SKM-1 treated with dmso at 0.1 percent for 144 hours (cell line): ENCODE results near the gene INSM1.

Experiments used
- DNase-seq: peaks from one replicate; lab custom pipeline; 2025; ENCODE audit not compliant: unreplicated experiment; lab: John Stamatoyannopoulos, UW

The INSM1 gene

DNA sequence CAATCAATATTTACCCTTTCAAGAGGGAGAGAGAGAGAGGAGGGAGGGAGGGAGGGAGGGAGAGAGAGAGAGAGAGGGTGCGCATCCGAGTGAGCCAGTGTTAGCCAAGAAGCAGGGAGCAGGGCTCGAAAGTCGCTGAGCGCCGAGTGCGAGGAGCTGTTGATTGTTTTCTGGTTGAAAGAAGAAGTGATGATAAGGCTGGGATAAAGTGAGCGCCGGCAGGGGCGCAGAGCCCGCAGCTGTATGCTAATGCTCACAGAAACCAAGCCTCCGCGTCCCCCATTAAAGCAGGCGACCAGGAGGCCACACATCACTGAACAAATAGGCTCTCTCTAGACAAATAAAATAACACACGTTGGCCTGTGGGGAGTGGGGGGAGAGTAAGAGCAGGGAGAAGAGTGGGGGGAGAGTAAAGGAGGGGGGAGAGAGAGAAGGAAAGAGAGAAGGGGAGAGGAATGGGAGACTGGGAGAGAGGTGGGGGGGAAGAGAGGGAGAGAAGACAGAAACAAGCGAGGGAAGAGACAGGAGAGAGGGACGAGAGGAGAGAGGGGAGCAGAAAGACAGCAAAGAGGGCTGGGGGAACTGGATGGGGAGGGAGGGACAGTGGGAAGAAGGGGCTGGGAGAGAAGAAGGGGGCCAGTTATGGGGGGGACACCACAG is 5.0 kb upstream of the INSM1 start:
- DNase-seq: no peak

- no peak for DNase-seq
Observed at GRCh38 chr20:20363434-20363798, 4.5 kb upstream of the INSM1 start.

DNA sequence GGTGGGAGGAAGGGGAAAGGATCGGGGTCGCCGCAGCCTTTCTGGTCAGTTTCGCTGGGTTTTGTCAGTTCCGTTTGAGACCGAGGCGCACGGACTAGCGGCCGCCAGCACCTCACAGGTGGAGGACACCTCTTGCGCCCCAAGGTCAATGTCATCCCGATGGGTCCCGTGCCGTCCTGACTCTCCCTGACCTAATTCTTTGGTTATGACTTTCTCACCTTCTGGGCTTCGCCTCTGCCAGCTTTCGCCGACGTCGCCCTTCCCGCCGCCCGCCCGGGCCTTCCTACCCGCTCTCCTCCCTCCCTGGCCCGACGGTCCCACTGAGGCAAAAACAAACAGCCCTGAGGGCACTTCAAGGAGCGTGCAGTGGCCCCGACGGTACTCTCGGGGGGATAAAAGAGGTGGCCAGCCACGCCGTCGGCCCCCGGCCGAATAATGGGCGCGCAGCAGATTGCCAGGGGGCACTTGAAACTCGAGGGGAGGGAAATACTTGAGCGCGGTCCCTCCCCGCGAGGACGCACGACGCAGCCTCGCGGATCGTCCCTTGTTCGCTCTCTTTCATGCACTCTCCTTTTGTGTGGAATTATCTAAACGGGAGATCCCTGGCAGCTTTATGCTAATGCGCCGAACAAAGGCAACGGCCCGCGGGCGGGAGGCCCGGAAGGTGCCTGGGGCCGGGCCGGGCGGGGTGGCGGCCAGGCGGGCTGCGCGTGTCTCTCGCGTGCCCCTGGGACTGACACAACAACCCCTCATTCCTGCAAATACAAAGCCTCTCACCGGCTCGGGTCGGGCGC is 3.9 kb upstream of the INSM1 start:
- no peak for DNase-seq

DNA sequence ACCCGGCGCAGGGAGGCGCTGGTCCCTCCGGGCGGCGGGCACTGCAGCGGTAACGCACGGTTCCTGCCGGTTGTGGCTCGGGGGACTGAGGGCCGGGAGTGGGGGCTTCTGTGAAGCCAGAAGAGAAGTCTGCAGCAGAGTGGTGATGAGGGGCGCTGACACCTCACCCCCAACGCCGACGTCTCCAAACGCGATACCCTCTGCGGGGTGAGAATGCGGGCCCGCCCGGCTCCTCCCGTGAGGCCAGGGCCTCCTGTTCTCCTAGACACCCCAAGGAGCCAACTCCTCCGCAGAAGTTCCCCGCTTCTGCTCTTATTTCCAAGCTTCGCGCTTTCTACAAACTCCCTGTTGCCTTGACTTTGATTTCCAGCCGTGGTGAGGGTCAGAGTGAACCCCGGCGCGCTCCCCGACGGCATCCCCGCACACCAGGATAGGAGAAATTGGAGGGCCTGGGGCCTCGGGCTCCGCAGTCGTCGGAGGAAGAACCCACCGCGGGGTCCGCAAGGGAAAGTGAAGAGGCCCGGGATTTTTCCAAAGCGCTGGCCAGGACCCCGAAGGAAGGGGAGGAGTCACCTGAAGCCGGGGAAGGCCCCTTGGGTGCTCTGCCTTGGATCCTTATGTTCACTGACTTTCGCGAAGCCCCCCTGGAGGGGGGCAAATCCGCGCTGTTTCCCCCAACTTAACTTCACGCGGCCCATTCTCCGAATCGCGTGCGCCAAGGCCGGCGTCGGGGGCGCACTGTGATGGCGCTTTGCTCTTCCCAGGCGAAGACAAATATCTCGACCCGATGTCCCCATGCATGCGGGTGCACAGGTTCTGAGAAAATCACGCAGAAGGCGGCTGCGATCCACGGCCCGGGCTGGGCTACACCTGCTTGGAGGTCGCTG is 3.1 kb upstream of the INSM1 start:
- DNase-seq: no peak

GRCh38 chr20:20365480-20366161 is 2.3 kb upstream of the INSM1 start:
- no peak for DNase-seq

GRCh38 chr20:20366551-20366875 is 1.4 kb upstream of the INSM1 start:
- DNase-seq: no peak

DNA sequence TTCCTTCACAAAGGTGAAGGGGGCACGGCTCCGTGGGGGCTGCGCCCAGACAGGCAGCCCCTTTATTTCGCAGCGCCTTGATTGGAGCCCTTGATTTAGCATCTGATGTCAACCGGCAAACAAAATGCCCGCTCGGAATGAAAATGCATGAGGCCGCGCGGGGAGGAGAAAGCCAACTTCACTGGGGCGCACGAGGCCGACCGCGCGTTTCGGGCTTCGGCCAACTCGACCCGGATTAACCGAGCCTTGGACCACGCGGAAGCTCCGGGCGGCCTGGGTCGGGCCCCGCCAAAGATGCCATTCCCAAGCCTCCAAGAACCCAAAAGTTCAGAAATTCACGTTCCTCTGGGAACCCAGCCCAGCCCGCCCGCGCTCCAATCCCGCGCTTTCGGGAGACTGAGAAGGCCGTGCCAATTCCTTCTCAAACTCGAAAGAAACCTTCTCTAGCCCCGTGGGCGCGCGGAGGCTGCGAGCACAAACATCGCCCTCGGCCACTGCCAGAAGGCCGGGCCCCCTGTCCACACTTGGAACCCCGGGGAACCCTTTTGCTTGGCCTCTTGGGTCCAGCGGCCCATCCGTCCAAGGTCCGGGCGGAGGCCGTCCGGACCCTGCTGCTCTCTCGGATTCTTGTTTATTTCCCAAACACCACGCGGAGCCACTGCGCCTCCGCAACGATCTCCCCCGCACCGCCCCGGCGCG is 879 bp upstream of the INSM1 start:
- no peak for DNase-seq

DNA sequence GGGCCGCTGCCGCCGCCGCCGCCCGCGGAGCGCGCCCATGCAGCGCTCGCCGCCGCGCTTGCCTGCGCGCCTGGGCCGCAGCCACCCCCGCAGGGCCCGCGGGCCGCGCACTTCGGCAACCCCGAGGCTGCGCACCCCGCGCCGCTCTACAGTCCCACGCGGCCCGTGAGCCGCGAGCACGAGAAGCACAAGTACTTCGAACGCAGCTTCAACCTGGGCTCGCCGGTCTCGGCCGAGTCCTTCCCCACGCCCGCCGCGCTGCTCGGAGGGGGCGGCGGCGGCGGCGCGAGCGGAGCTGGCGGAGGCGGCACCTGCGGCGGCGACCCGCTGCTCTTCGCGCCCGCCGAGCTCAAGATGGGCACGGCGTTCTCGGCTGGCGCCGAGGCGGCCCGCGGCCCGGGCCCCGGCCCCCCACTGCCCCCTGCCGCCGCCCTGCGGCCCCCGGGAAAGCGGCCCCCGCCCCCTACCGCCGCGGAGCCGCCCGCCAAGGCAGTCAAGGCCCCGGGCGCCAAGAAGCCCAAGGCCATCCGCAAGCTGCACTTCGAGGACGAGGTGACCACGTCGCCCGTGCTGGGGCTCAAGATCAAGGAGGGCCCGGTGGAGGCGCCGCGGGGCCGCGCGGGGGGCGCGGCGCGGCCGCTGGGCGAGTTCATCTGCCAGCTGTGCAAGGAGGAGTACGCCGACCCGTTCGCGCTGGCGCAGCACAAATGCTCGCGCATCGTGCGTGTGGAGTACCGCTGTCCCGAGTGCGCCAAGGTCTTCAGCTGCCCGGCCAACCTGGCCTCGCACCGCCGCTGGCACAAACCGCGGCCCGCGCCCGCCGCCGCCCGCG is 730 bp downstream of the INSM1 start:
- DNase-seq: no peak

DNA sequence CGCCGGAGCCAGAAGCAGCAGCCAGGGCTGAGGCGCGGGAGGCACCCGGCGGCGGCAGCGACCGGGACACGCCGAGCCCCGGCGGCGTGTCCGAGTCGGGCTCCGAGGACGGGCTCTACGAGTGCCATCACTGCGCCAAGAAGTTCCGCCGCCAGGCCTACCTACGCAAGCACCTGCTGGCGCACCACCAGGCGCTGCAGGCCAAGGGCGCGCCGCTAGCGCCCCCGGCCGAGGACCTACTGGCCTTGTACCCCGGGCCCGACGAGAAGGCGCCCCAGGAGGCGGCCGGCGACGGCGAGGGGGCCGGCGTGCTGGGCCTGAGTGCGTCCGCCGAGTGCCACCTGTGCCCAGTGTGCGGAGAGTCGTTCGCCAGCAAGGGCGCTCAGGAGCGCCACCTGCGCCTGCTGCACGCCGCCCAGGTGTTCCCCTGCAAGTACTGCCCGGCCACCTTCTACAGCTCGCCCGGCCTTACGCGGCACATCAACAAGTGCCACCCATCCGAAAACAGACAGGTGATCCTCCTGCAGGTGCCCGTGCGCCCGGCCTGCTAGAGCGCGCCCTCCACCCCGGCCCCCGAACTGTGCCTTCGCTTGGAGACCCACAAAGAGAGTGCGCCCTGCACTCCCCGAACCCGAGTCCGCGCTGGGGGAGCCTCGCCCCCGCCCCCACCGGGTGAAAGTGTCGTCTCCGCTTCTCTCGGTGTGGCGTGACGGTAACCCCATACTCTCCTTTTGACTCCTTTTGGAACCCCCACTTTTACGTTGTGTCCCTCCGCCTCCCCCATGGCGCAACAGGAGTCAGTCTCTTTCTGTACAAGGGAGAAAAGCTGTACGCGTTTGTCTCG is 1.6 kb downstream of the INSM1 start:
- no peak for DNase-seq

GRCh38 chr20:20370094-20370575 is 2.2 kb downstream of the INSM1 start:
- DNase-seq: no peak

- DNase-seq: no peak
Observed at GRCh38 chr20:20371083-20371482, 3.2 kb downstream of the INSM1 start.

- no peak for DNase-seq
Observed at GRCh38 chr20:20371681-20372080, 3.8 kb downstream of the INSM1 start.

- DNase-seq: no peak
Observed at GRCh38 chr20:20373091-20373571, 5.2 kb downstream of the INSM1 start.

DNA sequence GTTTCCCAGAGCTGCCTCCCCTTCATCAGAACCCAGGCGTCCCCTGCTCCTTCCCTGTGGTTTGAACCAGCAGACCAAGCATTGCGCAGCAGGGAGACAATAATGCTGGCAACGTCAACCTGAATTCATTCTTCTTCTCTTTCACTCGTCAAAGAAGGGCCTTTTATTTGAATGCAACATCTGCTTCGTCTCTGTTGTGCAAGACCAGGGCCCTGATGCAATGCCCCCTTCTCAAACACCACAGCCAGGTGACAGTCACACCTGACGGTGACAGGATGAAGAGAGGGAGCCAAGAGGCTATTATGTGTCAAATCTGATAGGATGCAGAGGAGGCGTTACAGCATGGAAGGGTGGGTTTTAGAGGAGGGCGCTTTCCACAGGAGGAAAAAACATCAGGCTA is 8.0 kb downstream of the INSM1 start:
- no peak for DNase-seq

DNA sequence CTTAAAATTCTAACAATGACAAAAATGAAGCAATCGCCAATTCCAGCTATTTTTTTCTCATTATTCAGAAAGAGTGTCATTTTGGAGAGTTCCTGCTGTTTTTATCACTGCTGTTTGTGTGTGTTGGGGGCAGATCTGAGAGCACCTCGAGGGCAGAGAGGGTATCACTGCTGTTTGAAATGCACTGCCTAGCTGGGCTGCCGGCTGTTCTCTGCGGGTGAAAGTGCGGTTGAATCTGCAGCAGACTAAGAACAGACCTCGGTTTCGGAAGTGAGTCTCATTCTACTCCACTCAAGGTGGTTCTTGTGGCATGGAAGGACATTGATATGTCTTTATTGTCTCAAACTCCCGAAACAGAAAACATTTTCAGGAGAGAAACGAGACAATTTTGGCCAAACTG is 18.3 kb downstream of the INSM1 start:
- DNase-seq: no peak

GRCh38 chr20:20390393-20390792 is 22.5 kb downstream of the INSM1 start:
- no peak for DNase-seq

GRCh38 chr20:20391115-20391514 is 23.2 kb downstream of the INSM1 start:
- DNase-seq: no peak

DNA sequence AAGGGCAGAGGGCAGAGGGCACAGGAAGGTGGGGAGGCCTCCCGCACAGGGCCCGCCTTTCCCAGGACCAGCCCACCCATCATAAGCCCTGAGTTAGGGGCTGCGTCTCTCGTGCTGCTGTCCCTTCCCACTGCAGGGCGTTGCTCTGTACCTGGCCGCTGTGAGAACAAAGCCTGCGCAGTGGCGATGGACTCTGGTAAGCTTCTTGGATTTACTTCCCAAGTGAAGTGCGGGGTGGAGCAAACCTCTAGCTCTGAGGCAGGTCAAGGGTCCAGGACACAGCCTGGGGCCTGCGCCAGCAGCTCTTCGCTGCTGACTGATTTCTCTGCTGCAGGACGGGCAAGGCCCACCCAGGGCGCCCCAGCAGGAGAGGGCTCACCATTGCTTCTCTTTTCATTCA is 23.9 kb downstream of the INSM1 start:
- no peak for DNase-seq
